Measurements from ENCODE around the gene LSMEM2.
A peak's percentile ranks its signal among the peaks of the same experiment; 100 is the strongest.
"Not testable (repeated sequence)": the region's sequence is repeated elsewhere in the genome, so short reads cannot be mapped to it uniquely, and the experiment has no call there.

Gene LSMEM2

GRCh38 chr3:50255251-50255615 lies 23.7 kb upstream of the LSMEM2 start:
- DNase-seq: no peak
- TF ChIP-seq POLR2A (IDR thresholded peaks at IDR 0.05; ENCODE audit: low read length) (no peak), GATA1 (IDR thresholded peaks at IDR 0.05; ENCODE audit: low read depth, low read length) (no peak)

DNA sequence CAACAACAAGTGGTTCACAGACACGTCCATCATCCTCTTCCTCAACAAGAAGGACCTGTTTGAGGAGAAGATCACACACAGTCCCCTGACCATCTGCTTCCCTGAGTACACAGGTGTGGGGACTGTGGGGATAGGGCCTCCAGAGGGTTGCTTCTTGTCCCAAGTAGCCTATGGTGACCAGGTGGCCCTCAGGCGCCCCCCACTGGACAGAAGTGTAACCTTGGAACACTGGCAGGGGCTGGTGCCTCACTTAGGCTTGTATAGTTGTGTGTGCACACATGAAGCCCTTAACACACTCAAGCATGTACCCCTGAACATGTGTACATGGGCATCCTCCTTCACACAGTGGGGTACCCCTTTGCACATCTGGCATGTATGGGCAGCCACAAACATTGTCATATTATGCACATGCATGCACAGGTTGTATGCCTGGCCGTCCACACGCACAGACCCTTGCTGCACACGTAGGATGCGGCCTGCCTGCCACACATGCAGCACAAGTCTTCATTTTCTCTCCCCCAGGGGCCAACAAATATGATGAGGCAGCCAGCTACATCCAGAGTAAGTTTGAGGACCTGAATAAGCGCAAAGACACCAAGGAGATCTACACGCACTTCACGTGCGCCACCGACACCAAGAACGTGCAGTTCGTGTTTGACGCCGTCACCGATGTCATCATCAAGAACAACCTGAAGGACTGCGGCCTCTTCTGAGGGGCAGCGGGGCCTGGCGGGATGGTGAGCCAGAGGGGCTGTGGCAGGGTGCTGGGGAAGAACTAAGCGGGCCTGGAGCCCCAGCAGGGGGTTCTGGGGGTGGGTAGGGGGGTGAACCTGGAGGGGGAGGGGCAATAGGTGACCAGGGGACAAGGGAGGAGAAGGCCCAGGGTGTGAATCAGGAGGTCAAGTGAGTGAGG lies 21.7 kb upstream of the LSMEM2 start:
- TF ChIP-seq GATA1 (IDR thresholded peaks at IDR 0.05; ENCODE audit: low read depth, low read length): no peak
- no peak for TF ChIP-seq POLR2A (IDR thresholded peaks at IDR 0.05; ENCODE audit: low read length)
- DNase-seq: peak; percentile 57 to 66

- TF ChIP-seq POLR2A (IDR thresholded peaks at IDR 0.05; ENCODE audit: low read length) (no peak), GATA1 (IDR thresholded peaks at IDR 0.05; ENCODE audit: low read depth, low read length) (no peak)
- DNase-seq: no peak
Observed at GRCh38 chr3:50258029-50258680, 20.7 kb upstream of the LSMEM2 start.

- no peak for TF ChIP-seq GATA1 (IDR thresholded peaks at IDR 0.05; ENCODE audit: low read depth, low read length)
- no peak for TF ChIP-seq POLR2A (IDR thresholded peaks at IDR 0.05; ENCODE audit: low read length)
- no peak for DNase-seq
Observed at GRCh38 chr3:50258979-50259378, 19.9 kb upstream of the LSMEM2 start.

DNA sequence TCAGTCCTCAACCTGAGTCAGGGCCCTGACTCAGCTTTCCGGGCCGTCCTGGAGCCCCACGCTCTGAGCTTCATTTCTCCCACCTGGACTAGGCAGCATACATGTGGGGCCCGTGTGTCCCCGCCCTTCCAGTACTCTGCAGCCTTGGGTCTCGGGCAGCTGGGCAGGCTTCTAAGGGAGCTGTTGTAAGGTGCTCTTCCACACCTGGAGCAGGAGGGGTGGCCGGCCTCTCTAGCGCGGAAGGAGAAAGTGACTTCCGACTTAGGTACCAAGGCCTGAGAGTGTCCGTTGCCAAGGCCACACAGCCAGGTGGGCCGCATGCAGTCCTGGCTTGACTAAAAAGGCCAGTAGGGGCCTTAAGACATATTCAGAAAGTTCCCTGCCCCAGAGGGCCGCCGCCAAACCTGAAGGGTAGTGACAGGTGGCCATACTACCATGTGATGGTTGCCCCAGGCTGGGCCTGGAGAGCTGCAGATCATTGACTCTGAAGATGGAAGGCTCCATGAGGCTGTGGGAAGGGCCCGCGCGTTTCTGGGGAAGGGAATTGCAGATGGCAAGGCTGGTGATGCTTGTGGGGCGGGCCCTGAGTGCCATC lies 19.4 kb upstream of the LSMEM2 start:
- no peak for DNase-seq
- TF ChIP-seq GATA1 (IDR thresholded peaks at IDR 0.05; ENCODE audit: low read depth, low read length) (no peak), POLR2A (IDR thresholded peaks at IDR 0.05; ENCODE audit: low read length) (no peak)

DNA sequence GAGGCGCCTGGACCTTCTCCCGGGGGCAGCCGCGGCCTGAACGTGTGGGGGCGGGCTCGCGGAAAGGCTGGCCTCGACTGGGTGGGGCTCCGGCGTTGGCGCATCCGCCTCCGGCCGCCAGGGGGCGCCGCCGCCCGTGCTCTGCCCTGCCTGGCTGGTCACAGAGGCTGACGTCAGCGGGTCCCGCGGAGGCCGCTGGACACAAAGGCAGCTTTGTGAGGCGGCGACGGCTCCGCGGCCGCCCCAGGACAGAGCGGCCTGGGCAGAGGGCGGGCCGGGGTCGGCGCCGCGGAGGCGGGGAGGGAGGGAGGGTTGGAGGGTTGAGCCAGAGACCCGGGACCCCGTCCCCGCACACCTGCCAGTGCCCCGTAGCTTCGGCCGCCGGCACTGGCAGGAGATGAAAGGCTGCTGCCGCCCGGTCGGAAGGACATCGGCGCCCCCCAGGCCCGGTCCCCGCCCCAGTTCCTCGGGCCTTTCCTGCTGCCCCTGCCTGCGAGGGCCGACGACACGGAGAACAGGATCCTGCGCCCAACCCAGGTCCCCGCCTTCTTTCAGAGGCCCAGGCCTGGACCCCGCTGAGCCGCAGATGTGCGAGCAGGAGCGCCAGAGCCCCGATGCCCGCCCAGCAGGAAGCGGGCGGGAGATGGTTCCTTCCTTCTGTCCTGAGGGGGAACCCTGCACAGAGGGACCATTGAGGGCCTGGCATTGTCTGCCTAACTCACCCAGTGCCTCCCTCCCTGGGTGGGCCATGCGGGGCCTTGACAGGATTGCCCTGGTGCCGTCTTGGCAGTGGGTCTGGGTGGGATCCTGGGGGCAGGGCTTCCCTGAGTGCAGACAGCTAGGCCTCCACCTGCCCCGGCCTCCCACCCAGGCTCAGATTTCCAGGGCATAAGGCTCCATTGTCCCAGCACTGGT lies 18.6 kb upstream of the LSMEM2 start:
- peak; percentile 90 to 95 for DNase-seq
- TF ChIP-seq POLR2A (IDR thresholded peaks at IDR 0.05; ENCODE audit: low read length) (peak; percentile 20), GATA1 (IDR thresholded peaks at IDR 0.05; ENCODE audit: low read depth, low read length) (no peak)

- DNase-seq: no peak
- TF ChIP-seq GATA1 (IDR thresholded peaks at IDR 0.05; ENCODE audit: low read depth, low read length) (no peak), POLR2A (IDR thresholded peaks at IDR 0.05; ENCODE audit: low read length) (no peak)
Observed at GRCh38 chr3:50260942-50261441, 17.9 kb upstream of the LSMEM2 start.

- TF ChIP-seq GATA1 (IDR thresholded peaks at IDR 0.05; ENCODE audit: low read depth, low read length) (no peak), POLR2A (IDR thresholded peaks at IDR 0.05; ENCODE audit: low read length) (no peak)
- DNase-seq: no peak
Observed at GRCh38 chr3:50261505-50261904, 17.4 kb upstream of the LSMEM2 start.

GRCh38 chr3:50262200-50262599 lies 16.7 kb upstream of the LSMEM2 start:
- DNase-seq: not testable (repeated sequence)

GRCh38 chr3:50262778-50263177 lies 16.1 kb upstream of the LSMEM2 start:
- no peak for TF ChIP-seq GATA1 (IDR thresholded peaks at IDR 0.05; ENCODE audit: low read depth, low read length)
- TF ChIP-seq POLR2A (IDR thresholded peaks at IDR 0.05; ENCODE audit: low read length): no peak
- no peak for DNase-seq

- TF ChIP-seq GATA1 (IDR thresholded peaks at IDR 0.05; ENCODE audit: low read depth, low read length) (no peak), POLR2A (IDR thresholded peaks at IDR 0.05; ENCODE audit: low read length) (no peak)
- no peak for DNase-seq
Observed at GRCh38 chr3:50263478-50264382, 15.2 kb upstream of the LSMEM2 start.

DNA sequence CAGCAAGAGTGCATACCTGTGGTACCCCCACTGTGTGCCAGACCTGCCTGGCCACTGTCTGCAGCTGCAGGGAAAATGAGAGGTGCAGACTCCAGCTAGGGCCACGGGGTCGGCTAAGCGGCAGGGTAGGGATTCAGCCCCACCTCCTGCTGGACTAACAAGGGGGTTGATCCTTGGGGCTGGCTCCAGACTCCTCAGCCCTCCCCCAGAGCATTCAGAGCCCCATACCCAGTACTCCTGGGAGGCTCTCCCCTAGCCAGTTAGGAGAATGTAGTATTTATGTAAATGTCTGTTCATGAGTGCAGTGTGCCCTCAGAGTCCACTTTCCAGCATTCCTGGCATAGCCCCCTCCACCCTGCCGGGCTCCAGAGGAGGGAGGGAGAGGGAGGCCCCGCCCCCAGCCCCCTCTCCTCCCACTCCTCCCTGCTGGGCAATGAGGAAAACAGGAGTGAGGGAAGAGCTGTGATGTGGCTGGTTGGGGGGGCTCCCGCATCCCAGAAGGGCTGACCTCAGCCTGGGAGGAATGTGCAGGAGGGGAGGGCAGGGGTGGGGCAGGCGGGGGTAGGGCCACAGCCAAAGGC lies 14.4 kb upstream of the LSMEM2 start:
- no peak for DNase-seq
- TF ChIP-seq GATA1 (IDR thresholded peaks at IDR 0.05; ENCODE audit: low read depth, low read length) (no peak), POLR2A (IDR thresholded peaks at IDR 0.05; ENCODE audit: low read length) (no peak)

Data from erythroblast (primary cell).